DND-41 (cell line): ENCODE results near the gene TULP4.

Source experiments
- CTCF ChIP-seq: IDR thresholded peaks from 2 replicates; pipeline ENCODE4 v1.5.1; 2012; ENCODE audit warnings: borderline replicate concordance, low read length, moderate library complexity, mild to moderate bottlenecking; ENCODE audit not compliant: poor library complexity, severe bottlenecking; ENCODE audit errors: extremely low read depth
- EZH2 ChIP-seq: IDR thresholded peaks from 3 replicates; pipeline ENCODE4 v1.6.1; 2012; ENCODE audit warnings: borderline replicate concordance, low read depth, mild to moderate bottlenecking, moderate library complexity, low read length, inconsistent platforms; ENCODE audit not compliant: severe bottlenecking

GRCh38 chr6:158461954-158462353, 149.7 kb downstream of the TULP4 start:
- TF ChIP-seq CTCF = no peak
- no peak for TF ChIP-seq EZH2
